ENCODE measurements around the gene CXCL3.

GRCh38 chr4:74055498-74055897 lies 17.0 kb upstream of the CXCL3 start:
- TF ChIP-seq CTCF (IDR thresholded peaks at IDR 0.05), result no peak
- no peak for TF ChIP-seq POLR2A (IDR thresholded peaks at IDR 0.05)
